CD8-positive, alpha-beta memory T cell (primary cell): ENCODE data around the gene LEF1. TPM values are rescaled to one million over a fixed set of nuclear protein-coding genes. Genes with fewer than 3 reads are reported as not detected.

Experiments
- CTCF ChIA-PET: fragments of 350-600 bp; sonication (Branson Sonifier 250); formaldehyde crosslinking; loops from one replicate; lab custom pipeline; 2021; ENCODE audit warnings: antibody characterized with exemption; lab: Charles Lee
- POLR2A ChIA-PET: fragments of 350-600 bp; sonication (Branson Sonifier 250); formaldehyde crosslinking; loops from one replicate; lab custom pipeline; 2021; ENCODE audit warnings: antibody characterized with exemption; lab: Charles Lee
- DNase-seq, 5 donors: peaks; one replicate each; pipeline versions ENCODE4 v3.0.0 to v3.0.0-alpha.2; 2020 to 2022; ENCODE audit warnings: mixed read lengths in 1 of 5
- H3K27ac ChIP-seq: one replicate; pipeline ENCODE4 v1.7.0; 2013; ENCODE audit warnings: low read depth, mild to moderate bottlenecking, low read length, moderate library complexity
- H3K27me3 ChIP-seq: 2 replicates; pipeline ENCODE4 v1.7.0; 2013; ENCODE audit warnings: low read length, mild to moderate bottlenecking; ENCODE audit not compliant: insufficient read depth, poor library complexity, severe bottlenecking
- H3K36me3 ChIP-seq: 2 replicates; pipeline ENCODE4 v1.7.0; 2013; ENCODE audit warnings: mild to moderate bottlenecking, low read length, moderate library complexity; ENCODE audit not compliant: insufficient read depth
- H3K4me1 ChIP-seq: 2 replicates; pipeline ENCODE4 v1.7.0; 2013; ENCODE audit warnings: mild to moderate bottlenecking, low read length, moderate library complexity; ENCODE audit not compliant: insufficient read depth
- H3K4me3 ChIP-seq: 2 replicates; pipeline ENCODE4 v1.7.0; 2013; ENCODE audit warnings: mild to moderate bottlenecking, low read length
- H3K9me3 ChIP-seq: 2 replicates; pipeline ENCODE4 v1.7.0; 2013; ENCODE audit warnings: mild to moderate bottlenecking, low read length
- H3K27ac Mint-ChIP-seq, 8 donors: one replicate each; pipeline ENCODE4 v1.8.0; 2020 to 2021; ENCODE audit warnings: mixed read lengths in 8 of 8, mild to moderate bottlenecking in 6 of 8, inconsistent platforms in 3 of 8, moderate library complexity in 3 of 8
- H3K27me3 Mint-ChIP-seq, 2 donors: one replicate each; pipeline ENCODE4 v1.8.0; 2020 to 2021; ENCODE audit warnings: mixed read lengths in 2 of 2, mild to moderate bottlenecking in 1 of 2, moderate library complexity in 1 of 2
- H3K36me3 Mint-ChIP-seq, 3 donors: one replicate each; pipeline ENCODE4 v1.8.0; 2020 to 2021; ENCODE audit warnings: mixed read lengths in 3 of 3, inconsistent platforms in 1 of 3, mild to moderate bottlenecking in 1 of 3
- H3K4me1 Mint-ChIP-seq, 3 donors: one replicate each; pipeline ENCODE4 v1.8.0; 2020 to 2021; ENCODE audit warnings: mixed read lengths in 3 of 3, inconsistent platforms in 1 of 3, mild to moderate bottlenecking in 1 of 3
- H3K4me3 Mint-ChIP-seq, 7 donors: one replicate each; pipeline ENCODE4 v1.8.0; 2020 to 2021; ENCODE audit warnings: mixed read lengths in 7 of 7, mild to moderate bottlenecking in 6 of 7, moderate library complexity in 4 of 7, inconsistent platforms in 2 of 7
- H3K9me3 Mint-ChIP-seq, 5 donors: one replicate each; pipeline ENCODE4 v1.8.0; 2020 to 2022; ENCODE audit warnings: mixed read lengths in 5 of 5, mild to moderate bottlenecking in 3 of 5, moderate library complexity in 2 of 5, inconsistent platforms in 1 of 5
- polyA plus RNA-seq: library from polyadenylated mRNA; unstranded; fragments of 300-500 nt; fragmentation: Illumina TruSeq; gene quantifications from one replicate; pipeline ENCODE4 v1.2.3, GENCODE V29; 2021
- total RNA-seq, 2 experiments: library from RNA; stranded (reverse); gene quantifications; one replicate each; pipeline ENCODE4 v1.2.3, GENCODE V29; 2021

The LEF1 gene
- total and polyA plus RNA-seq, 3 experiments from 2014 or later = 53.2 to 230 (median 55.1) TPM

GRCh38 chr4:108117418-108118182 lies 51.1 kb downstream of the LEF1 start:
- H3K27ac ChIP-seq = no peak overlapping the region

DNA sequence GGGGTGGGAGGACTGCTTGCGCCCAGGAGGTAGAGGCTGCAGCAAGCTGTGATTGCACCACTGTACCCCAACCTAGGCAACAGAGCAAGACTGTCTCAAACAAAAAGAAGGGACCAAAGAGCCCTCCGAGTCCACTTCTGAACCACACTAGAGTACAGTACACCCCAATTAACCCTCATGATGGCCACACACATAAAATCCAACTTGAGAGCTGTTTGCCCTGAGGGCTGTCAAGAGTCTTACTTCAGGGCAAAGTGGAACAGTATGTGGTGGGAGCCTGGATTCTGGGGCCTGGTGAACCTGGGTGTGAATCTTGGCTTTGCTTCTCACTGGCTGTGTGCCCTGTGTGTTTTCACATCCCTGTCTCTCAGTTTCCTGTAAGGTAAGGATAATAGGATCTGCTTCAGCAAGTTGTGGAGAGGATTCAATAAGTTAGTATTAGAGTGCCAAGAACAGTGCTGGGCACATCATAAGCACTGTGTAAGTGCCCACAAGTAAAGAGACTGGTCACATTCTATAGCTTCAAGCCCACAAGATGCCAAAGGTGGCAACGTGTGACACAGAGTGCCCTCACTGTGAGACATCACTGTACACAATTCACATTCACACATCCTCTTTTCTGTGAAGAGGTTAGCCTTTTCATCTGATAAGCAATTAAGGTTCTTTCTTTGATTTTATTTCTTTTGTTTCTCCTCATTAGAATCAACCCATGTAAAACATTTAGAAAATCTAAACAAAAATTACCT lies 52.1 kb downstream of the LEF1 start:
- Histone ChIP-seq H3K36me3 (no peaks in the 10 kb centered on the region), H3K4me3 (no peak overlapping the region), H3K27ac (no peak overlapping the region), H3K27me3 (no peaks in the 10 kb centered on the region), H3K4me1 (peaks cover 97% of the 10 kb centered on the region), H3K9me3 (no peaks in the 10 kb centered on the region)
- Mint-ChIP-seq H3K36me3 (peaks cover 0 to 4% (median 0%) of the 10 kb centered on the region in 3 donors), H3K27me3 (peaks cover 0 to 2% of the 10 kb centered on the region in 2 donors), H3K4me3 (peak overlapping the region; percentile 53 to 78 (median 57)), H3K27ac (peak overlapping the region; percentile 43 to 89 (median 84)), H3K9me3 (no peaks in the 10 kb centered on the region), H3K4me1 (peaks cover 88 to 99% (median 95%) of the 10 kb centered on the region in 3 donors)
- POLR2A ChIA-PET = interaction anchor here (0.8 kb wide), 1 partner anchor 9 kb away, joined by 3 read pairs; no protein-coding TSS in a partner anchor
- CTCF ChIA-PET = interaction anchor here (0.9 to 1.4 kb wide), 5 partner anchors 11 to 87 kb away, joined by 3 to 4 read pairs (median 3); no protein-coding TSS in a partner anchor
- DNase-seq = peak in 2 of 5 donors; percentile 28 to 48

More at GRCh38 chr4:108117418-108118182, 51.1 kb downstream of the LEF1 start:
- Mint-ChIP-seq H3K9me3 (no peaks in the 10 kb centered on the region), H3K4me3 (peak overlapping the region in 6 of 7 donors; percentile 24 to 78 (median 58)), H3K27me3 (peaks cover 0 to 2% of the 10 kb centered on the region in 2 donors), H3K4me1 (peaks cover 89 to 98% (median 94%) of the 10 kb centered on the region in 3 donors), H3K27ac (peak overlapping the region; percentile 35 to 87 (median 64)), H3K36me3 (peaks cover 0 to 4% (median 0%) of the 10 kb centered on the region in 3 donors)
- DNase-seq = peak in 1 of 5 donors; percentile 28
- H3K9me3 ChIP-seq = no peaks in the 10 kb centered on the region
- ChIA-PET CTCF (interaction anchor here (1.0 kb wide), 1 partner anchor 60 kb away, joined by 4 read pairs; no protein-coding TSS in a partner anchor), POLR2A (interaction anchor here (0.8 kb wide), 1 partner anchor 10 kb away, joined by 3 read pairs; no protein-coding TSS in a partner anchor)
- peak overlapping the region; percentile 25 for H3K4me3 ChIP-seq
- peaks cover 97% of the 10 kb centered on the region for H3K4me1 ChIP-seq
- H3K36me3 ChIP-seq = no peaks in the 10 kb centered on the region
- no peaks in the 10 kb centered on the region for H3K27me3 ChIP-seq

DNA sequence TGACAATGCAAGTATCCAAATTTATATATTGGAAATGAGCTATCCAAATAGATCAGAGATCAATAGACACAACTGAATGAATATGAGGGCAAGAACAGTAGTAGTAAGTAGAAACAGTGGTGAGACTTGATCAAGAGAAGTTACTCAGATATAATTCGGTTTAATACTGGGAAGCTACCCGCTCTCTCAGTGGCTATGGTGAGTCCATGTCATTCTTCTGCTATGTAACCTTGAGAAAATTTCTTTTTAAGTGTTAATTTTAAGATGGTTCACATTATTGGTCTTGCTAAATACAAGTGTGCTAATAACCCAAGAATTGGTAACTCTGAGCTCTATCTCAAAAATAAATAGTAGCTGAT lies 53.6 kb downstream of the LEF1 start:
- Histone ChIP-seq H3K36me3 (no peaks in the 10 kb centered on the region), H3K9me3 (no peaks in the 10 kb centered on the region), H3K27me3 (no peaks in the 10 kb centered on the region), H3K4me3 (no peak overlapping the region), H3K4me1 (peaks cover 97% of the 10 kb centered on the region), H3K27ac (no peak overlapping the region)
- peaks cover 87 to 99% (median 95%) of the 10 kb centered on the region in 3 donors for H3K4me1 Mint-ChIP-seq
- ChIA-PET CTCF (interaction anchor here (1.0 to 1.4 kb wide), 4 partner anchors 10 to 85 kb away, joined by 3 to 4 read pairs (median 3); no protein-coding TSS in a partner anchor), POLR2A (interaction anchor here (0.6 to 0.8 kb wide), 2 partner anchors 8 to 448 kb away, joined by 3 read pairs; no protein-coding TSS in a partner anchor)
- peaks cover 0 to 4% (median 0%) of the 10 kb centered on the region in 3 donors for H3K36me3 Mint-ChIP-seq
- peaks cover 0 to 3% of the 10 kb centered on the region in 2 donors for H3K27me3 Mint-ChIP-seq
- peak overlapping the region; percentile 11 to 91 (median 84) for H3K27ac Mint-ChIP-seq
- H3K9me3 Mint-ChIP-seq = no peaks in the 10 kb centered on the region
- H3K4me3 Mint-ChIP-seq = peak overlapping the region in 2 of 7 donors; percentile 56 to 82
- DNase-seq = no peak

DNA sequence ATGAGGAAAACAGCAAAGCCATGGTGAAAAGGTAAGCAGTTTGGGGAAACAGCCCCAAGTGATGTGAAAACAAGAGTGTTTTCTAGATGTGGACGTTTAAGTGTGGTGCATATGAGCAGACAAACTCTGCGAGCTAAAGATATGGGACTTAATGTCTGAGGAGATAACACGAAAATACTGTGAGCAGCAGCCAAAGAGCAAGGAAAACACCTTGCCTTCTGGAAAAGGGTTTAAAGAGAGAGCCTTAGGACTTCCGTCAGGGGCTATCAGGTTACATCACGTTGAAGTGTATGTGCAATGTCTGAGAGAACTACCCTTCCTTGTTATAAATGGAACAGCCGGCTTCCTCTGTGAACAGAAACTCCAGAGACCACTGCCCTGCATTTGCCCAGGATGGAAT lies 54.2 kb downstream of the LEF1 start:
- POLR2A ChIA-PET = interaction anchor here (0.6 kb wide), 1 partner anchor 448 kb away, joined by 3 read pairs; no protein-coding TSS in a partner anchor
- Mint-ChIP-seq H3K27ac (peak overlapping the region in 7 of 8 donors; percentile 21 to 74 (median 66)), H3K9me3 (no peaks in the 10 kb centered on the region), H3K4me3 (peak overlapping the region in 3 of 7 donors; percentile 30 to 44 (median 38)), H3K36me3 (peaks cover 0 to 4% (median 0%) of the 10 kb centered on the region in 3 donors), H3K4me1 (peaks cover 90 to 100% (median 98%) of the 10 kb centered on the region in 3 donors), H3K27me3 (peaks cover 0 to 3% of the 10 kb centered on the region in 2 donors)
- CTCF ChIA-PET = no interaction called here
- H3K27ac ChIP-seq = peak overlapping the region; percentile 17
- no peaks in the 10 kb centered on the region for H3K9me3 ChIP-seq
- peak overlapping the region; percentile 3 for H3K4me3 ChIP-seq
- no peaks in the 10 kb centered on the region for H3K27me3 ChIP-seq
- peaks cover 100% of the 10 kb centered on the region for H3K4me1 ChIP-seq
- no peaks in the 10 kb centered on the region for H3K36me3 ChIP-seq
- peak in 1 of 5 donors; percentile 36 for DNase-seq

GRCh38 chr4:108113229-108113628 lies 55.5 kb downstream of the LEF1 start:
- no peaks in the 10 kb centered on the region for H3K27me3 ChIP-seq
- H3K4me3 Mint-ChIP-seq = peak overlapping the region; percentile 5 to 79 (median 71)
- ChIA-PET CTCF (interaction anchor here (0.9 to 1.6 kb wide), 3 partner anchors 40 to 74 kb away, joined by 3 to 5 read pairs (median 3); partner anchors contain the start of gene LEF1), POLR2A (interaction anchor here (0.6 to 0.8 kb wide), 2 partner anchors 26 to 55 kb away, joined by 3 read pairs; partner anchors contain the start of gene LEF1)
- H3K27ac Mint-ChIP-seq = peak overlapping the region; percentile 41 to 97 (median 80)
- H3K36me3 ChIP-seq = no peaks in the 10 kb centered on the region
- H3K27ac ChIP-seq = no peak overlapping the region
- H3K27me3 Mint-ChIP-seq = peaks cover 0 to 5% of the 10 kb centered on the region in 2 donors
- peaks cover 100% of the 10 kb centered on the region for H3K4me1 ChIP-seq
- H3K36me3 Mint-ChIP-seq = peaks cover 0 to 6% (median 0%) of the 10 kb centered on the region in 3 donors
- no peaks in the 10 kb centered on the region for H3K9me3 Mint-ChIP-seq
- H3K4me1 Mint-ChIP-seq = peaks cover 89 to 100% (median 98%) of the 10 kb centered on the region in 3 donors
- H3K4me3 ChIP-seq = peak overlapping the region; percentile 40
- DNase-seq = peak in 3 of 5 donors; percentile 55 to 90 (median 63)
- H3K9me3 ChIP-seq = no peaks in the 10 kb centered on the region

- ChIA-PET CTCF (interaction anchor here (1.5 to 2.4 kb wide), 2 partner anchors 11 to 81 kb away, joined by 3 to 8 read pairs; no protein-coding TSS in a partner anchor), POLR2A (interaction anchor here (0.6 kb wide), 2 partner anchors 16 to 1545 kb away, joined by 3 to 4 read pairs; no protein-coding TSS in a partner anchor)
- H3K27ac ChIP-seq = no peak overlapping the region
- H3K27me3 ChIP-seq = no peaks in the 10 kb centered on the region
- no peak for DNase-seq
- peak overlapping the region in 2 of 7 donors; percentile 26 to 32 for H3K4me3 Mint-ChIP-seq
- H3K27ac Mint-ChIP-seq = peak overlapping the region in 7 of 8 donors; percentile 30 to 85 (median 70)
- H3K27me3 Mint-ChIP-seq = peaks cover 0 to 5% of the 10 kb centered on the region in 2 donors
- H3K36me3 ChIP-seq = no peaks in the 10 kb centered on the region
- no peaks in the 10 kb centered on the region for H3K9me3 Mint-ChIP-seq
- H3K4me3 ChIP-seq = peak overlapping the region; percentile 40
- peaks cover 86 to 100% (median 96%) of the 10 kb centered on the region in 3 donors for H3K4me1 Mint-ChIP-seq
- peaks cover 100% of the 10 kb centered on the region for H3K4me1 ChIP-seq
- peaks cover 0 to 6% (median 1%) of the 10 kb centered on the region in 3 donors for H3K36me3 Mint-ChIP-seq
- H3K9me3 ChIP-seq = no peaks in the 10 kb centered on the region
Observed at GRCh38 chr4:108111781-108112180, 57.0 kb downstream of the LEF1 start.

DNA sequence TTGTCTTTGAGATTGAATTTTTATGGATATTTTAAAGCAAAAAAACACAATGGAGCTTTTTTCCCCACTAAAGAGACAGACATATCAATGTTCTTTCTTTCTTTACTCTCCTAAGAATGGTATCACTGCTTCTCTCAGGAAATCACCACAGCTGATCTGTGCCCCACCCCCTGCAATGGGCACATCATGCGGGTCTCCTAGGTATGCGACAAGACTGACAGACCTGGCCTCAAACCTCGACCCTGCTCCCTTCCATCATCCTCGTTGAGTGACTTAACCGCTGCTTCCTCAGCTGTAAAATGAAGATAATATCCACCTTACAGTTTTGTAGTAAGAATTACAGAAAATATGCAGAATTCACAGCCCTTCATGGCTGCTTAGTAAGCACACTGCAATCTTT lies 58.3 kb downstream of the LEF1 start:
- Mint-ChIP-seq H3K4me3 (peak overlapping the region in 5 of 7 donors; percentile 16 to 60 (median 48)), H3K27ac (peak overlapping the region in 7 of 8 donors; percentile 39 to 92 (median 83)), H3K9me3 (no peaks in the 10 kb centered on the region), H3K36me3 (peaks cover 0 to 6% (median 3%) of the 10 kb centered on the region in 3 donors), H3K4me1 (peaks cover 85 to 100% (median 96%) of the 10 kb centered on the region in 3 donors), H3K27me3 (peaks cover 5 to 6% of the 10 kb centered on the region in 2 donors)
- H3K9me3 ChIP-seq = no peaks in the 10 kb centered on the region
- no peak for DNase-seq
- CTCF ChIA-PET = interaction anchor here (2.4 kb wide), 1 partner anchor 10 kb away, joined by 8 read pairs; no protein-coding TSS in a partner anchor
- no peaks in the 10 kb centered on the region for H3K36me3 ChIP-seq
- no peak overlapping the region for H3K4me3 ChIP-seq
- H3K27ac ChIP-seq = no peak overlapping the region
- H3K27me3 ChIP-seq = no peaks in the 10 kb centered on the region
- POLR2A ChIA-PET = no interaction called here
- H3K4me1 ChIP-seq = peaks cover 100% of the 10 kb centered on the region
